Activated CD8-positive, alpha-beta memory T cell treated with anti-CD3 and anti-CD28 coated beads for 1 hour (primary cell): ENCODE measurements around the gene ZBTB2.
"Not testable (repeated sequence)": the region's sequence is repeated elsewhere in the genome, so short reads cannot be mapped to it uniquely, and the experiment has no call there.

Source experiments
- DNase-seq, 2 donors: peaks; one replicate each; pipeline ENCODE4 v3.0.0-alpha.2; 2020; ENCODE audit warnings: low read depth in 1 of 2; ENCODE audit errors: extremely low read depth in 1 of 2

The ZBTB2 gene

GRCh38 chr6:151374036-151374683 is 17.2 kb downstream of the ZBTB2 start:
- DNase-seq, result no peak

DNA sequence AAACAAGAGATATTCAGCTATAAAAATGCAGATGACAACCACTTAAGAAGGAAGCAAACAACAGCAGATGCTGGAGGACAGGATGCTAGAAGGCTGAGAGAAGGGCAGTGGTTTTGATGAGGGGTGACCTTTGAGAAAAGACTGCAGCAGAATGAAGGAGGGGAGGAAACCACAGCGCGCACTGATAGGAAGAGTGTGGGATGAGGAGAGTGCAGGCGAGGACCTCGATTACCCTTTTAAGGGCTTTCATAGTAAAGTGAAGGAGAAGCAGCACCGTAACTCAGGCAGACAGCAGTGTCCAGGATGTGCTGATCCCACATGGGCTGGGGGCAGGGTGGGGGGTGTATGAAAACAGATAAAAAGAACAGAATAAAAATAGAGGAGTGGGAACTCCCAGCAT is 19.2 kb downstream of the ZBTB2 start:
- DNase-seq, result no peak

- DNase-seq, result no peak
These were observed 20.8 kb downstream of the ZBTB2 start for GRCh38 chr6:151370509-151371078.

DNA sequence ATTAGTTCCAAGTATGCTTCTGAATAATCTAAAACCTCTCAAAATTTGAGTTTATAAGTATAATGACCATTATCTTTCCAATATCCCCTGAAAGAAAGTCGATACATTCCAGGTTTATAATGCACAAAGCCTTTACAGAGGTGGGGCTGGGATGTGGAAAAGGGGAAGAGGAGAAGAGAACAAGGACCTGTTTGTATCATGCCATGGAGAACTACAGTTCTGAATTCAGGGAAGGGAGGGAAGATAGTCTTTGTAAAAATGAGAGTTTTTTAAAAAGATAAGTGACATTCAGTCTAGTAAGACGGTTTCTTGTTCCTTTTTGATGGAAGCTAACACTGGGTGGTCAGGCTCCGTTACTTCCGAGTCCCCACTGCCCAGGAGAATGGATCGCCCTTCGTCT is 26.1 kb downstream of the ZBTB2 start:
- no peak for DNase-seq

GRCh38 chr6:151359486-151359885 is 31.9 kb downstream of the ZBTB2 start:
- DNase-seq, result no peak

GRCh38 chr6:151358475-151358874 is 32.9 kb downstream of the ZBTB2 start:
- DNase-seq, result no peak

DNA sequence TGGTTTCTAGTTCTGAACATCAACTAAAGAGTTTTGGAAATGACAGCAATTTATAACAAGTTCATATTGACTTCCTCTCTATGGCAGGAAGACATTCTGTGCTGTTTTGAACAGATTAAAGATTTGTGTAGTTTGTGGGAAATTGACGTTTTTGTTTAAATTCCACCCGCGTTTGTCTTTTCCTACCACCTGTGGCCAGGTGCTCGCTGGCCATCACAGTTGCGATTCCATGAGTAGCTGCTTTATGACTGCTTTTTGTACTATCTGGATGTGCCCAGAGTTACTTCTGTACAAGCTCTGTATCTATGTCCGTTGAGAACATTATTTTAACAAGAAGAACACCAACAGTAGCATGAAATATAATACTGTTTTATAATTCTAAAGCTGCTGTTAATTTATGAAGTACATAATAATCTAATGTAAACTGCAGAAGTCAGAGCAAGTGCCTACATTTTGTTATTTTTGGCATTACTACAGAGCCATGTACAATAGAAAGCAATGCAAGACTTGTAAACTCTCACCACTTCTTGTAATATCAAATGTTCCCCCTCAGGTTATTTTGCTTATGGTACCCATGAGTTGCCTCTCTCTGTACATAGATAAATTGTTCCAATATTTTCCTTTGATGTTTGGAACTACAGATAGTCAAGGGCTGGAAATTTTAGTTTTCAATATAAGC is 33.5 kb downstream of the ZBTB2 start:
- DNase-seq, result no peak

GRCh38 chr6:151356983-151357382 is 34.4 kb downstream of the ZBTB2 start:
- not testable (repeated sequence) for DNase-seq

- no peak for DNase-seq
These were observed 37.6 kb downstream of the ZBTB2 start for GRCh38 chr6:151353795-151354194.

- no peak for DNase-seq
These were observed 38.7 kb downstream of the ZBTB2 start for GRCh38 chr6:151352410-151353396.

DNA sequence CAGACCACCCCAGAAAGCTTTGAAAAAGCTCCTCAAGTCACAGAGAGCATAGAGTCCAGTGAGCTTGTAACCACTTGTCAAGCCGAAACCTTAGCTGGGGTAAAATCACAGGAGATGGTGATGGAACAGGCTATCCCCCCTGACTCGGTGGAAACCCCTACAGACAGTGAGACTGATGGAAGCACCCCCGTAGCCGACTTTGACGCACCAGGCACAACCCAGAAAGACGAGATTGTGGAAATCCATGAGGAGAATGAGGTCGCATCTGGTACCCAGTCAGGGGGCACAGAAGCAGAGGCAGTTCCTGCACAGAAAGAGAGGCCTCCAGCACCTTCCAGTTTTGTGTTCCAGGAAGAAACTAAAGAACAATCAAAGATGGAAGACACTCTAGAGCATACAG is 39.6 kb downstream of the ZBTB2 start:
- no peak for DNase-seq

- no peak for DNase-seq
These were observed 40.1 kb downstream of the ZBTB2 start for GRCh38 chr6:151351146-151351700.

- DNase-seq, result no peak
These were observed 40.8 kb downstream of the ZBTB2 start for GRCh38 chr6:151350442-151351145.

- DNase-seq, result no peak
These were observed 41.6 kb downstream of the ZBTB2 start for GRCh38 chr6:151349651-151350270.

DNA sequence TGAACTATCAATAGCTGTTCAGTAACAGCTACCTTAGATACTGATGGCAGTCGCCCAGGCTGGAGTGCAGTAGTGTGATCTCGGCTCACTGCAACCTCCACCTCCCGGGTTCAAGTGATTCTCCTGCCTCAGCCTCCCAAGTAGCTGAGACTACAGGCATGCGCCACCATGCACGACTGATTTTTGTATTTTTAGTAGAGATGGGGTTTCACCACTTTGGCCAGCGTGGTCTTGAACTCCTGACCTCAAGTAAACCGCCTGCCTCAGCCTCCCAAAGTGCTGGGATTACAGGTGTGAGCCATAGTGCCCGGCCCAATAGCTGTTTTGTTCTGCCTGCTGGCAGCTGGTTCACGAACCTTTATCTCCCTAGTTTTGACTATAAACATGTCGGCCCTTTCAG is 48.6 kb downstream of the ZBTB2 start:
- DNase-seq, result not testable (repeated sequence)

DNA sequence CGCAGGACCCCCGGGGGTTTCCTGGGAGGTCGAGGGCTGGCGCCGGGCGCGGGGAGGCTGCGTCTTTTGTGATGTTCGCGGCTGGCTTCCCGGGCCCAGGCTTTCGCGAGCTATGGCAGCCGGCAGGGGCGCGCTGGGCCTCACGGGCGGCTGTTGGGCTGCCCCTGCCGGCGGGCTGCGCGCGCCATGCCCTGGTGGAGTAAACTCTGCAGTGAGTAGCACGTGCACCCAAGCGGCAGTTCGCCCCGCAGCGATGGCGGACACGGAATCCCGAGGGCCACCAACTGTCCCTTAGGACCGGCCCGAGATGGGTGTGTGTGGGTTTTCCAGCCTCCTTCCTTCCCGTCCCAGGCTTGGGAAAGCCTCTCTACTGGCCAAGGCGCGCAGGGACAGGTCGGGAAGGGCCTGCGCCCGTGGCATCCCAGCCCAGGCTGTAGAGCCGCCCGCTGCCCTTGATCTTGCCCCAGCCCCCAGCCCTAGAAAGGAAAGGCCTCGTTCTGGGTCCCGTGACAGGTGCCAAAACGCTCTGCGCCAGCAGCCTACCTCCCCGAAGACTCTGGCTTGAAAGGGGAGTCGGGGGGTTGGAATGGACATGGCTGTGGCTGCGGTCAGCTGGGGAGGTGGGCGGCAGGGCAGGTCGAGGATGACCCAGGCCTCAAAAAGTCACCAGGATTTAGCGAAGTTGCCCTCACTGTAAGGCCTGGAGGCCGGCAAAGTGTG is 49.7 kb downstream of the ZBTB2 start:
- no peak for DNase-seq

DNA sequence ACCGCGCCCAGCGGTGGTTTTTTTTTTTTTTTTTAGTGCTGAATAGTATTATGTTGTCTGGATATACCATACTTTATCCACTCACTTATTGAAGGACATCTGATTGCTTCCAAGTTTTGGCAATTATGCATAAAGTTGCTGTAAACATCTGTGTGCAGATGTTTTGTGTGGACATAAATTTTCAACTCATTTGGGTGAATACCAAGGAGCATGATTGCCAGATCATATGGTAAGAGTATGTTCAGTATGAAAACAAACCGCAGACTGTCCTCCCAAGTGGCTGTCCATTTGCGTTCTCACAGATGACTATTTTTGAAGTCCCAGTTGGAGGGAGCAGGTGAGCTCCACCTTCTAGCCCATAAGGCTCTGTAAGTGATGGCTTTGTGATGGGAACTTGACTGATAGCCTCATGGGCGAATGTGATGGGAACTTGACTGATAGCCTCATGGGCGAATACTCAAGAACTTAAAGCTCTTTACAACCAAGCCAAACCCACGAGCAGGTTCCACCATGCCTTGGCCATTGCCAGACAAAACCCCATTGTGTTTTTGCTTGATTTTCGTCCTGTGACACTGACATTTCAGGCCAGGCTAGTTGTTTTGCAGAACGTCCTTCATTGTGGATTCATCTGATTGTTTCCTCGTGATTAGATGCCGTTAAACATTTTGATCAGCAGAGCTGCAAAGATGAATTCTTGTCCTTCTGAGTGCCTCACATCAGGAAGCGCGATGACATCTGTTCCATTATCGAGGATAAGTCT is 51.0 kb downstream of the ZBTB2 start:
- no peak for DNase-seq

- DNase-seq, result no peak
These were observed 52.0 kb downstream of the ZBTB2 start for GRCh38 chr6:151339369-151339768.
